ENCODE data around the gene C20orf144. TPM values are rescaled to one million over a fixed set of nuclear protein-coding genes. Genes with fewer than 3 reads are reported as not detected.

Gene C20orf144
- total and polyA plus RNA-seq, 2 experiments from 2014 or later = 0.26 to 0.66 TPM

GRCh38 chr20:33656783-33657703 lies 5.1 kb upstream of the C20orf144 start (continued):
- TF ChIP-seq REST (IDR thresholded peaks at IDR 0.05; ENCODE audit: unreplicated experiment) = no peak
- TF ChIP-seq POLR2AphosphoS5 (IDR thresholded peaks at IDR 0.05; ENCODE audit: low read depth) = no peak
- TF ChIP-seq, protein P1, sequence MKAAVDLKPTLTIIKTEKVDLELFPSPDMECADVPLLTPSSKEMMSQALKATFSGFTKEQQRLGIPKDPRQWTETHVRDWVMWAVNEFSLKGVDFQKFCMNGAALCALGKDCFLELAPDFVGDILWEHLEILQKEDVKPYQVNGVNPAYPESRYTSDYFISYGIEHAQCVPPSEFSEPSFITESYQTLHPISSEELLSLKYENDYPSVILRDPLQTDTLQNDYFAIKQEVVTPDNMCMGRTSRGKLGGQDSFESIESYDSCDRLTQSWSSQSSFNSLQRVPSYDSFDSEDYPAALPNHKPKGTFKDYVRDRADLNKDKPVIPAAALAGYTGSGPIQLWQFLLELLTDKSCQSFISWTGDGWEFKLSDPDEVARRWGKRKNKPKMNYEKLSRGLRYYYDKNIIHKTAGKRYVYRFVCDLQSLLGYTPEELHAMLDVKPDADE (IDR thresholded peaks at IDR 0.05) = no peak
- TF ChIP-seq STAT1 (IDR thresholded peaks at IDR 0.05; ENCODE audit: unreplicated experiment) = no peak
- TF ChIP-seq CREB1 (CRISPR knock-in tag; IDR thresholded peaks at IDR 0.05; ENCODE audit: low read depth) = no peak

- no peak overlapping the region for H3K4me3 Mint-ChIP-seq
- H4K20me1 ChIP-seq (replicated peaks; ENCODE audit: insufficient read depth) = no peaks in the 10 kb centered on the region; the same call in 1 of the 2 replicates
- no peak overlapping the region for H2AFZ ChIP-seq
- H3K27ac Mint-ChIP-seq = no peak overlapping the region
- H3K9me2 ChIP-seq (ENCODE audit: insufficient read depth) = no peaks in the 10 kb centered on the region
- H3K79me2 ChIP-seq (replicated peaks; ENCODE audit: insufficient read depth) = no peaks in the 10 kb centered on the region
- H3K36me3 ChIP-seq (ENCODE audit: insufficient read depth) = no peaks in the 10 kb centered on the region
- H3K9me3 Mint-ChIP-seq = no peaks in the 10 kb centered on the region; the same call in 2 of the 3 replicates
- peaks cover 18% of the 10 kb centered on the region for H3K4me1 Mint-ChIP-seq
- ATAC-seq (no peak), DNase-seq (ENCODE audit: low spot score) (no peak)
- H3K27ac ChIP-seq (ENCODE audit: low read depth) = no peak overlapping the region
- H3K4me2 ChIP-seq = no peak overlapping the region
- 0 out of 2 replicates have a peak, but pooled peaks cover 3% of the 10 kb centered on the region for H3K27me3 ChIP-seq (ENCODE audit: insufficient read depth)
- H3K36me3 Mint-ChIP-seq (ENCODE audit: low read depth) = no peaks in the 10 kb centered on the region; the same call in 2 of the 3 replicates
- peaks cover 13% of the 10 kb centered on the region for H3K27me3 Mint-ChIP-seq (ENCODE audit: insufficient read depth, low read depth, poor library complexity)
- no peaks in the 10 kb centered on the region for H3K4me1 ChIP-seq (ENCODE audit: insufficient read depth)
- H3K4me3 ChIP-seq = no peak overlapping the region
- no peaks in the 10 kb centered on the region for H3F3A ChIP-seq (replicated peaks; ENCODE audit: low read depth)
- TF ChIP-seq, protein P1 (IDR thresholded peaks at IDR 0.05) = no peak
- no peak for TF ChIP-seq STAT1 (IDR thresholded peaks at IDR 0.05; ENCODE audit: unreplicated experiment)
- no peak for TF ChIP-seq ZNF462 (CRISPR knock-in tag; IDR thresholded peaks at IDR 0.05)
- TF ChIP-seq, protein P2, sequence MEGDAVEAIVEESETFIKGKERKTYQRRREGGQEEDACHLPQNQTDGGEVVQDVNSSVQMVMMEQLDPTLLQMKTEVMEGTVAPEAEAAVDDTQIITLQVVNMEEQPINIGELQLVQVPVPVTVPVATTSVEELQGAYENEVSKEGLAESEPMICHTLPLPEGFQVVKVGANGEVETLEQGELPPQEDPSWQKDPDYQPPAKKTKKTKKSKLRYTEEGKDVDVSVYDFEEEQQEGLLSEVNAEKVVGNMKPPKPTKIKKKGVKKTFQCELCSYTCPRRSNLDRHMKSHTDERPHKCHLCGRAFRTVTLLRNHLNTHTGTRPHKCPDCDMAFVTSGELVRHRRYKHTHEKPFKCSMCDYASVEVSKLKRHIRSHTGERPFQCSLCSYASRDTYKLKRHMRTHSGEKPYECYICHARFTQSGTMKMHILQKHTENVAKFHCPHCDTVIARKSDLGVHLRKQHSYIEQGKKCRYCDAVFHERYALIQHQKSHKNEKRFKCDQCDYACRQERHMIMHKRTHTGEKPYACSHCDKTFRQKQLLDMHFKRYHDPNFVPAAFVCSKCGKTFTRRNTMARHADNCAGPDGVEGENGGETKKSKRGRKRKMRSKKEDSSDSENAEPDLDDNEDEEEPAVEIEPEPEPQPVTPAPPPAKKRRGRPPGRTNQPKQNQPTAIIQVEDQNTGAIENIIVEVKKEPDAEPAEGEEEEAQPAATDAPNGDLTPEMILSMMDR (conservative IDR thresholded peaks at IDR 0.05; ENCODE audit: low read depth in 2 of 2) = no peak
Observed at GRCh38 chr20:33657704-33658095, 4.4 kb upstream of the C20orf144 start.
